ENCODE data around the gene SMAD7.
"Not testable (repeated sequence)": the region's sequence is repeated elsewhere in the genome, so short reads cannot be mapped to it uniquely, and the experiment has no call there.

SMAD7 gene

GRCh38 chr18:48874701-48875162 is 76.0 kb downstream of the SMAD7 start:
- no peak for DNase-seq

DNA sequence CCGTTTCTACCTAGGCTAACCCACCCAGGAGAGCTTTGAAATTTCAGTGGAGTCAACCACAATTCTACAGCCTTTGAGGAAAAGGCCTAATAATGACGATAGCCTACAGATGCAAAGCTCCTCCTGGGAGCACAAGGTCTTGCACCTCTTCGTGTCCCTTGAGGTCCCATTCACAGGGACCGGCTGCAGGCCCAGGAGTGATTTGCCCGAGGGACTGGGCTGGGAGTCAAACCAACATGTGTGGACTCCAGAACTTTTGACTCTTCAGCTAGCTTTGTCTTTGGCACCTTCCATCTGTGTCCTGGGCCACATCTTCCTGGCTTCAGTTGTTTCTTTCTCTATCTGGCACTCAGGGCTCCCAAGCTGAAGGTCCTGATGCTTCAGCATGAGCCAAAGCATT is 76.5 kb downstream of the SMAD7 start:
- no peak for DNase-seq

- no peak for DNase-seq
These were observed 78.3 kb downstream of the SMAD7 start for GRCh38 chr18:48872234-48873145.

DNA sequence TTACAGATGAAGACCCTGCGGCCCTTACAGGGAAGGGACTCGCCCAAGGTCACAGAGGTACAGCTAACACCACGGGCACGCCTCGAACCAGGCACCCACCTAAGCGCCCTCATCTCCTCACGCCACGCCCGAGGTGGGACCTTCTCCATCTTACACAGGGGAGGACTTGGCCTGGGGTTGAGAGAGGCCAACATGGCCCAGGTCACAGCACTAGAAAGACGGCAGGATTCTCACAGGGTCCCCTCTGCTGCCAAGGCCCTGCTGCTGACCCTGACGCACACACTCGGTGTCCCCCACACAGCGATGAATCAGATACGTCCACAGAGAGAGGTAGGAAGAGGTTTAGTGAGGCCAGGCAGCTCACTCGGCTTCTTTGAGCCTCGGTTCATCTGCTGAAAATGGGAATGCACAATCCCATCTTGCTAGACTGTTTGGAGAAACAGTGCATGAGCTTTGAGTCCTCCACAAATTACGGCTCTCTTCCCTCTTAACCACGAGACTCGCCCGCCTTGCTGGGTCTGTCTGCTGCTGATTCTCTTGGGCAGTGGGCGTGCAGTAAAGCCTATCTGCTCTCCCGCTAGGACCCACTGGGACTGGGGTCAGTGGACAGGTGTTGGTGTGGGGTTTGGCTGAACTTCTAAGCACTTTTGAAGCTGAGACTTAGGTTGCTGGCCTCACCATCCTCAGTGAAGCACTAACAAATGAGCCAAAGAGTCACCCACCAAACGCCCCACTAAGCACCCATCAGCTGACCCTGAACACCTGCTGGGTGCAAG is 79.2 kb downstream of the SMAD7 start:
- no peak for DNase-seq

DNA sequence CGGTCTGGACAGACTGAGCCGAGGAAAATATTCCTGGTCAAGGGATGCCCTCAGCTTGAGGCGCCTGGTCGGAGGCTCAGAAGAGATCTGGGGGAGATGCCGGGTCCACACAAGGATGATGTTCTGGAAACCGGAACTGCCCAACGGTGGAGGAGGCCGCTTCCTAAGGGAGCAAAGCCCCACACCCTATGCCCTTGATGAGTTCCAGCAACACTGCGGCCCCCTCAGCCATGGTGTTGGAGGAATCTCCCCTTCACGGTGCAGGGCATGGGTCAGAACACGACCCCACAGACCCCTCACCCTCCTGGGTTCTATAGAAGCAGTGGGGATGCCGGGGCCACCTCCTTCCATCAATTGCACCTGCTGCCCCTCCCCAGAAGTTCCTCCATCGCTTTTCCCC is 79.8 kb downstream of the SMAD7 start:
- DNase-seq = not testable (repeated sequence)
